Ishikawa (cell line): ENCODE data around the gene HLCS.

Experiments
- CEBPB ChIP-seq: IDR thresholded peaks from 2 replicates; pipeline ENCODE4 v1.6.1; 2012
- EGR1 ChIP-seq: IDR thresholded peaks from 2 replicates; pipeline ENCODE4 v1.6.1; 2012
- EP300 ChIP-seq: IDR thresholded peaks from 2 replicates; pipeline ENCODE4 v1.6.1; 2012; ENCODE audit warnings: borderline replicate concordance
- FOXM1 ChIP-seq: IDR thresholded peaks from 2 replicates; pipeline ENCODE4 v1.6.1; 2012; ENCODE audit warnings: low read depth, borderline replicate concordance
- RAD21 ChIP-seq: IDR thresholded peaks from 2 replicates; pipeline ENCODE4 v1.6.1; 2012; ENCODE audit warnings: low read depth
- TAF1 ChIP-seq: IDR thresholded peaks from 2 replicates; pipeline ENCODE4 v1.6.1; 2012; ENCODE audit warnings: low read depth, mild to moderate bottlenecking
- TCF12 ChIP-seq: IDR thresholded peaks from 2 replicates; pipeline ENCODE4 v1.6.1; 2012; ENCODE audit warnings: low read depth
- TEAD4 ChIP-seq: IDR thresholded peaks from 2 replicates; pipeline ENCODE4 v1.6.1; 2012
- YY1 ChIP-seq: IDR thresholded peaks from 2 replicates; pipeline ENCODE4 v1.6.1; 2012; ENCODE audit warnings: low read depth
- ZBTB7A ChIP-seq: IDR thresholded peaks from 2 replicates; pipeline ENCODE4 v1.6.1; 2012; ENCODE audit warnings: low read depth
- TF ChIP-seq, protein P1 (sequence below): IDR thresholded peaks from 2 replicates; pipeline ENCODE4 v1.6.1; 2012
- TF ChIP-seq, protein P2 (sequence below): IDR thresholded peaks from 2 replicates; pipeline ENCODE4 v1.6.1; 2012; ENCODE audit warnings: low read depth, mild to moderate bottlenecking
- TF ChIP-seq, protein P3 (sequence below): IDR thresholded peaks from 2 replicates; pipeline ENCODE4 v1.6.1; 2012

DNA sequence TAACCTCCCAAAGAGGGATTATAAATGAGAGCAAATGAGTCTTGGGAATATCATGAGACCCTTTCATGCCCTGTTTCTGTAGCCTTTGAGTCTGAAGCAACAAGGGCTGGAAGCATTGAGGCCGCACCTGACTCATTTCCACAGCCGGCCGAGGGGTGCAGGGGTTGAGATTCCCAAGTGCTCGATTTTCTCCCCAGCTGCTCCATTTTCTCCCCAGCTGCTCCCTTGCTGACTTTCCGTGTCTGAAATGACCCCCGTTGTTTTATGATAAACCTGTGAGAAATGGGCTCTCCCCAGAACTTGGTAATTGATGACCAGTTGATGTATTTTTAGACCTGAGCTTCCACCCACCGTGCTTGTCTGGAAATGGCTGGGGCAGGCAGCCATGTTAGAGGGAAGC lies 244.7 kb downstream of the HLCS start:
- TF ChIP-seq EP300 (no peak), YY1 (no peak), TAF1 (no peak), CEBPB (no peak), RAD21 (no peak), EGR1 (no peak), FOXM1 (no peak), TCF12 (no peak), TEAD4 (no peak), ZBTB7A (no peak)
- TF ChIP-seq, protein P1, sequence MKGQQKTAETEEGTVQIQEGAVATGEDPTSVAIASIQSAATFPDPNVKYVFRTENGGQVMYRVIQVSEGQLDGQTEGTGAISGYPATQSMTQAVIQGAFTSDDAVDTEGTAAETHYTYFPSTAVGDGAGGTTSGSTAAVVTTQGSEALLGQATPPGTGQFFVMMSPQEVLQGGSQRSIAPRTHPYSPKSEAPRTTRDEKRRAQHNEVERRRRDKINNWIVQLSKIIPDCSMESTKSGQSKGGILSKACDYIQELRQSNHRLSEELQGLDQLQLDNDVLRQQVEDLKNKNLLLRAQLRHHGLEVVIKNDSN, result no peak
- TF ChIP-seq, protein P2, sequence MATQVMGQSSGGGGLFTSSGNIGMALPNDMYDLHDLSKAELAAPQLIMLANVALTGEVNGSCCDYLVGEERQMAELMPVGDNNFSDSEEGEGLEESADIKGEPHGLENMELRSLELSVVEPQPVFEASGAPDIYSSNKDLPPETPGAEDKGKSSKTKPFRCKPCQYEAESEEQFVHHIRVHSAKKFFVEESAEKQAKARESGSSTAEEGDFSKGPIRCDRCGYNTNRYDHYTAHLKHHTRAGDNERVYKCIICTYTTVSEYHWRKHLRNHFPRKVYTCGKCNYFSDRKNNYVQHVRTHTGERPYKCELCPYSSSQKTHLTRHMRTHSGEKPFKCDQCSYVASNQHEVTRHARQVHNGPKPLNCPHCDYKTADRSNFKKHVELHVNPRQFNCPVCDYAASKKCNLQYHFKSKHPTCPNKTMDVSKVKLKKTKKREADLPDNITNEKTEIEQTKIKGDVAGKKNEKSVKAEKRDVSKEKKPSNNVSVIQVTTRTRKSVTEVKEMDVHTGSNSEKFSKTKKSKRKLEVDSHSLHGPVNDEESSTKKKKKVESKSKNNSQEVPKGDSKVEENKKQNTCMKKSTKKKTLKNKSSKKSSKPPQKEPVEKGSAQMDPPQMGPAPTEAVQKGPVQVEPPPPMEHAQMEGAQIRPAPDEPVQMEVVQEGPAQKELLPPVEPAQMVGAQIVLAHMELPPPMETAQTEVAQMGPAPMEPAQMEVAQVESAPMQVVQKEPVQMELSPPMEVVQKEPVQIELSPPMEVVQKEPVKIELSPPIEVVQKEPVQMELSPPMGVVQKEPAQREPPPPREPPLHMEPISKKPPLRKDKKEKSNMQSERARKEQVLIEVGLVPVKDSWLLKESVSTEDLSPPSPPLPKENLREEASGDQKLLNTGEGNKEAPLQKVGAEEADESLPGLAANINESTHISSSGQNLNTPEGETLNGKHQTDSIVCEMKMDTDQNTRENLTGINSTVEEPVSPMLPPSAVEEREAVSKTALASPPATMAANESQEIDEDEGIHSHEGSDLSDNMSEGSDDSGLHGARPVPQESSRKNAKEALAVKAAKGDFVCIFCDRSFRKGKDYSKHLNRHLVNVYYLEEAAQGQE, result no peak
- TF ChIP-seq, protein P3, sequence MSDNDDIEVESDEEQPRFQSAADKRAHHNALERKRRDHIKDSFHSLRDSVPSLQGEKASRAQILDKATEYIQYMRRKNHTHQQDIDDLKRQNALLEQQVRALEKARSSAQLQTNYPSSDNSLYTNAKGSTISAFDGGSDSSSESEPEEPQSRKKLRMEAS, result no peak
